ENCODE measurements around the gene IPO13.

DNA sequence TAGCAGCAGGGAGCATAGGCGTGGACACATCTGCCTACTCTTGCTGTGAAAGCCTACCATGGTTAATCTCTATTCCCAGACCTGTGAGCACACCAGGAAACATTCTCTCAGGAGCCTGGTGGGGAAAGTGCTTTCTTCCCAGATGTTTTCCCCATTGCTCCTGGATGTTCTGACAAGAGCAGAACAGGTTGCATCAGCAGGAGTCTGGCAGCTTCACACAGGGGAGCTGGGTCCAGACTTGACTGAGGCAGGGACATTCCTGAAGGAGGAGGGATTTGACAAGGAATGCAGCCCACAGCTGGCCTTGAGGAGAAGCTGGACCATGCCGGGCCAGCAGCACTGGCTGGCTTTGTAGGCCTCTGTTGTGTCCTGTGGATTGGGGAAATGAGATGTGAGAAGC is 34.1 kb upstream of the IPO13 start:
- TF ChIP-seq EZH2phosphoT487 (IDR thresholded peaks at IDR 0.05; ENCODE audit: low read depth, severe bottlenecking, unreplicated experiment): no peak
- no peak for TF ChIP-seq CTCF (IDR thresholded peaks at IDR 0.05; ENCODE audit: poor library complexity)
- TF ChIP-seq EZH2 (IDR thresholded peaks at IDR 0.05; ENCODE audit: borderline replicate concordance): no peak

Measured in hepatocyte (in vitro differentiated cells).